H1 (cell line): ENCODE data around the gene GPR150. TPM values are rescaled to one million over a fixed set of nuclear protein-coding genes. Genes with fewer than 3 reads are reported as not detected.

ENCODE experiments used
- CHD1 ChIP-seq: IDR thresholded peaks from 2 replicates; pipeline ENCODE4 v1.6.1; 2012; ENCODE audit warnings: low read depth, low read length, improper control_type of control experiment
- CHD7 ChIP-seq: fragments of 300-600 bp; sonication (generic); IDR thresholded peaks from 2 replicates; pipeline ENCODE4 v1.7.1; 2012; ENCODE audit warnings: low read length, moderate library complexity, mild to moderate bottlenecking, inconsistent platforms; ENCODE audit not compliant: insufficient replicate concordance
- E2F6 ChIP-seq: IDR thresholded peaks from 2 replicates; pipeline ENCODE4 v1.6.1; 2012; ENCODE audit warnings: inconsistent platforms
- HDAC6 ChIP-seq: IDR thresholded peaks from one replicate; pipeline ENCODE4 v1.7.1; 2012; ENCODE audit warnings: low read depth, mild to moderate bottlenecking, inconsistent platforms, low read length, moderate library complexity
- MAFK ChIP-seq: IDR thresholded peaks from 2 replicates; pipeline ENCODE4 v1.6.1; 2012; ENCODE audit warnings: low read depth, mild to moderate bottlenecking, improper control_type of control experiment, low read length
- NRF1 ChIP-seq: IDR thresholded peaks from 2 replicates; pipeline ENCODE4 v1.6.1; 2011; ENCODE audit warnings: mild to moderate bottlenecking, low read depth, low read length, improper control_type of control experiment
- TCF12 ChIP-seq: IDR thresholded peaks from 2 replicates; pipeline ENCODE4 v1.6.1; 2011; ENCODE audit warnings: low read depth, mild to moderate bottlenecking, low read length
- polyA plus RNA-seq, 7 experiments: library from polyadenylated mRNA; depleted of rRNA in 3 of 7; stranded (reverse) in 5 of 7; unstranded in 2 of 7; fragments of >200 nt in 5 of 7; fragments of 200-250 nt in 2 of 7; gene quantifications; 1 replicate in 5 of 7; 2 replicates in 1 of 7; 4 replicates in 1 of 7; pipeline versions ENCODE4 v1.2.1 to v1.2.3, GENCODE V29; 2011 to 2013; ENCODE audit warnings: missing spikeins in 2 of 7, mixed read lengths in 2 of 7
- total RNA-seq: library from RNA; stranded (reverse); fragmentation: NEBNext Ultra II Directional; extraction: Animal tissue kit (Norgen Biotek cat#: 25700); gene quantifications from 2 replicates; pipeline ENCODE4 v1.2.1, GENCODE V29; 2021

The GPR150 gene
- total and polyA plus RNA-seq, 2 of the 8 experiments (the other 6 are each of a cell fraction or from before 2014, with no cell fraction given), result 0.14 TPM; not detected in 1

DNA sequence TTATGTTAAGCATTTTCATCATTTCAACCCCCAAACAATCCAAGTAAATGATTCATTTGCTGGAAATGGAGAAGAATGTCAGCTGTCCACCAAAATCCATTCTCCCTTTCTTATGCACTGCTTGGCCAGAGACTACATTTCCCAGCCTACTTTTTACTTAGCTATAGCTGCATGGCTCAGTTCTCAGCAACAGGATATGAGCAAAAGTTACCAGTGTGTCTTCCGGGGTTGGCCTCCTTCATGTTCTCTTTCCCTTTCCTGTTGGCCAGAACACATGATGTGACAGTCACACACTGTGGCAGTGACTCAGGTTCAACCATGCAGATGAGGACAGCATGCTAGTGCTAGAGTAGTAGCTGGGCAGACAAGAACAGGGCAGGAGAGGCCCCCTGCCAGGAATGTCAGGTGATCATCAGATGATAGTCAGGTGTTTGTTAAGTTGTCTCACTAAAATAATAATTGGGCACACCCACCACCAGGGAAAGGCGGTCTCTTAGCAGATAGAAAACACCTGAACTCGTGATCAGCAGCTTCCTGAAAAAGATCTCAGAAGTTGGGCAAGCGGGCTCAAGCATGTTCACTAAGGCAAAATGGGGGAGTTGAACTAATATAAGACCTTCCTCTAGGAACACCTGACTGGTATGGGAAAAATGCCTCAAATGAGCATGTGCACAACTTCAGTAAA, 12.2 kb downstream of the GPR150 start (continued):
- TF ChIP-seq CHD7, result no peak
- no peak for TF ChIP-seq CHD1
- TF ChIP-seq NRF1, result no peak
- no peak for TF ChIP-seq TCF12
- TF ChIP-seq E2F6, result no peak
- TF ChIP-seq MAFK, result no peak
- TF ChIP-seq HDAC6, result no peak
